ENCODE results near the gene BASP1.

Gene BASP1

GRCh38 chr5:17269201-17269600 lies 51.8 kb downstream of the BASP1 start:
- Histone ChIP-seq H3K9me3 (ENCODE audit: control insufficient read depth, insufficient read depth, low read length) (no peaks in the 10 kb centered on the region), H3K4me3 (ENCODE audit: low read length) (no peak overlapping the region), H3K36me3 (ENCODE audit: control insufficient read depth, insufficient read depth, low read length) (no peaks in the 10 kb centered on the region), H3K4me1 (ENCODE audit: control insufficient read depth, insufficient read depth, low read length) (no peaks in the 10 kb centered on the region), H3K27ac (ENCODE audit: low read length) (no peak overlapping the region), H3K27me3 (ENCODE audit: control insufficient read depth, insufficient read depth, low read length) (no peaks in the 10 kb centered on the region)
- DNase-seq (ENCODE audit: low read depth, low spot score) = no peak
- no CpG with 5 or more reads among the region's 6 CpGs for WGBS (ENCODE audit: insufficient coverage, insufficient read length)

- no peak for DNase-seq (ENCODE audit: low read depth, low spot score)
- Histone ChIP-seq H3K27me3 (ENCODE audit: control insufficient read depth, insufficient read depth, low read length) (no peaks in the 10 kb centered on the region), H3K9me3 (ENCODE audit: control insufficient read depth, insufficient read depth, low read length) (no peaks in the 10 kb centered on the region), H3K4me1 (ENCODE audit: control insufficient read depth, insufficient read depth, low read length) (no peaks in the 10 kb centered on the region), H3K36me3 (ENCODE audit: control insufficient read depth, insufficient read depth, low read length) (peaks cover 5% of the 10 kb centered on the region; the same call in 1 of the 2 replicates), H3K4me3 (ENCODE audit: low read length) (no peak overlapping the region), H3K27ac (ENCODE audit: low read length) (no peak overlapping the region)
- WGBS (ENCODE audit: insufficient coverage, insufficient read length) = no CpG with 5 or more reads among the region's 3 CpGs
Observed at GRCh38 chr5:17272111-17272510, 54.7 kb downstream of the BASP1 start.

GRCh38 chr5:17275289-17276158 lies 58.1 kb downstream of the BASP1 start:
- Histone ChIP-seq H3K9me3 (ENCODE audit: control insufficient read depth, insufficient read depth, low read length) (no peaks in the 10 kb centered on the region), H3K36me3 (ENCODE audit: control insufficient read depth, insufficient read depth, low read length) (peaks cover 5% of the 10 kb centered on the region; the same call in 1 of the 2 replicates), H3K27ac (ENCODE audit: low read length) (no peak overlapping the region), H3K4me3 (ENCODE audit: low read length) (no peak overlapping the region), H3K4me1 (ENCODE audit: control insufficient read depth, insufficient read depth, low read length) (no peaks in the 10 kb centered on the region), H3K27me3 (ENCODE audit: control insufficient read depth, insufficient read depth, low read length) (no peaks in the 10 kb centered on the region)
- DNase-seq (ENCODE audit: low read depth, low spot score) = no peak
- no CpG with 5 or more reads among the region's 57 CpGs for WGBS (ENCODE audit: insufficient coverage, insufficient read length)

- no peak overlapping the region for H3K27ac ChIP-seq (ENCODE audit: low read length)
- no CpG with 5 or more reads among the region's 3 CpGs for WGBS (ENCODE audit: insufficient coverage, insufficient read length)
- no peak for DNase-seq (ENCODE audit: low read depth, low spot score)
Observed at GRCh38 chr5:17276445-17276844, 59.0 kb downstream of the BASP1 start.

GRCh38 chr5:17277907-17278306 lies 60.5 kb downstream of the BASP1 start:
- no peaks in the 10 kb centered on the region; the same call in 1 of the 2 replicates for H3K4me1 ChIP-seq (ENCODE audit: control insufficient read depth, insufficient read depth, low read length)
- H3K9me3 ChIP-seq (ENCODE audit: control insufficient read depth, insufficient read depth, low read length) = no peaks in the 10 kb centered on the region
- H3K27ac ChIP-seq (ENCODE audit: low read length) = no peak overlapping the region
- WGBS (ENCODE audit: insufficient coverage, insufficient read length) = no CpG with 5 or more reads among the region's 5 CpGs
- H3K4me3 ChIP-seq (ENCODE audit: low read length) = no peak overlapping the region
- DNase-seq (ENCODE audit: low read depth, low spot score) = no peak
- no peaks in the 10 kb centered on the region for H3K27me3 ChIP-seq (ENCODE audit: control insufficient read depth, insufficient read depth, low read length)
- peaks cover 5% of the 10 kb centered on the region; the same call in 1 of the 2 replicates for H3K36me3 ChIP-seq (ENCODE audit: control insufficient read depth, insufficient read depth, low read length)

More at GRCh38 chr5:17276445-17276844, 59.0 kb downstream of the BASP1 start:
- no peaks in the 10 kb centered on the region for H3K9me3 ChIP-seq (ENCODE audit: control insufficient read depth, insufficient read depth, low read length)
- no peaks in the 10 kb centered on the region for H3K4me1 ChIP-seq (ENCODE audit: control insufficient read depth, insufficient read depth, low read length)
- H3K27me3 ChIP-seq (ENCODE audit: control insufficient read depth, insufficient read depth, low read length) = no peaks in the 10 kb centered on the region
- H3K36me3 ChIP-seq (ENCODE audit: control insufficient read depth, insufficient read depth, low read length) = peaks cover 5% of the 10 kb centered on the region; the same call in 1 of the 2 replicates
- no peak overlapping the region for H3K4me3 ChIP-seq (ENCODE audit: low read length)

DNA sequence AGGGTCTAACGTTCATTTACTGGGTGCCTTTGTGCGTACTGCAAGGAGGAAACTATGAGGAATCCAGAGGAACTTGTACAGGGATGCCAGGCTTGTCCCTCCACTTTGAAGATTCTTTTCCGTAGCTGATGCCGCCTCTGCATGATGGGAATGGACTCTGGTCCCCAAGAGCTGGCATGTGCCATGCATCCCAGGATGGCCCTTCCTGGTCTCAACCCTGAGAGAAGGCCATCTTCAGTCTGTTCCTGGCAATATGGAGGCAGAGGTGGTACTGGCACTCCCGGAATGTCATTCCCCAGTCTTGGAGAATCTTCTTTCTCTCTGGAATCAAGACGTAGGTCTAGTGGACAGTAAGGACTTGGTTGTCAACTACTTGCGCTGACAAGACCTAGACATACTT lies 61.5 kb downstream of the BASP1 start:
- no peaks in the 10 kb centered on the region for H3K9me3 ChIP-seq (ENCODE audit: control insufficient read depth, insufficient read depth, low read length)
- H3K4me1 ChIP-seq (ENCODE audit: control insufficient read depth, insufficient read depth, low read length) = no peaks in the 10 kb centered on the region; the same call in 1 of the 2 replicates
- no peaks in the 10 kb centered on the region for H3K27me3 ChIP-seq (ENCODE audit: control insufficient read depth, insufficient read depth, low read length)
- no peak overlapping the region for H3K4me3 ChIP-seq (ENCODE audit: low read length)
- H3K27ac ChIP-seq (ENCODE audit: low read length) = no peak overlapping the region
- peaks cover 5% of the 10 kb centered on the region; the same call in 1 of the 2 replicates for H3K36me3 ChIP-seq (ENCODE audit: control insufficient read depth, insufficient read depth, low read length)
- no peak for DNase-seq (ENCODE audit: low read depth, low spot score)
- no CpG with 5 or more reads among the region's 7 CpGs for WGBS (ENCODE audit: insufficient coverage, insufficient read length)

- Histone ChIP-seq H3K4me3 (ENCODE audit: low read length) (no peak overlapping the region), H3K27ac (ENCODE audit: low read length) (no peak overlapping the region), H3K4me1 (ENCODE audit: control insufficient read depth, insufficient read depth, low read length) (no peaks in the 10 kb centered on the region; the same call in 1 of the 2 replicates), H3K36me3 (ENCODE audit: control insufficient read depth, insufficient read depth, low read length) (peaks cover 5% of the 10 kb centered on the region; the same call in 1 of the 2 replicates), H3K27me3 (ENCODE audit: control insufficient read depth, insufficient read depth, low read length) (no peaks in the 10 kb centered on the region), H3K9me3 (ENCODE audit: control insufficient read depth, insufficient read depth, low read length) (no peaks in the 10 kb centered on the region)
- WGBS (ENCODE audit: insufficient coverage, insufficient read length) = no CpG with 5 or more reads among the region's 2 CpGs
- no peak for DNase-seq (ENCODE audit: low read depth, low spot score)
Observed at GRCh38 chr5:17279487-17279886, 62.1 kb downstream of the BASP1 start.

- H3K27me3 ChIP-seq (ENCODE audit: control insufficient read depth, insufficient read depth, low read length) = no peaks in the 10 kb centered on the region
- WGBS (ENCODE audit: insufficient coverage, insufficient read length) = no CpG with 5 or more reads among the region's 6 CpGs
- no peak for DNase-seq (ENCODE audit: low read depth, low spot score)
- no peak overlapping the region for H3K27ac ChIP-seq (ENCODE audit: low read length)
- no peaks in the 10 kb centered on the region; the same call in 1 of the 2 replicates for H3K4me1 ChIP-seq (ENCODE audit: control insufficient read depth, insufficient read depth, low read length)
- H3K9me3 ChIP-seq (ENCODE audit: control insufficient read depth, insufficient read depth, low read length) = no peaks in the 10 kb centered on the region
- no peak overlapping the region for H3K4me3 ChIP-seq (ENCODE audit: low read length)
- H3K36me3 ChIP-seq (ENCODE audit: control insufficient read depth, insufficient read depth, low read length) = no peaks in the 10 kb centered on the region
Observed at GRCh38 chr5:17282283-17283120, 65.1 kb downstream of the BASP1 start.

- no peaks in the 10 kb centered on the region for H3K27me3 ChIP-seq (ENCODE audit: control insufficient read depth, insufficient read depth, low read length)
- H3K27ac ChIP-seq (ENCODE audit: low read length) = no peak overlapping the region
- no peaks in the 10 kb centered on the region; the same call in 1 of the 2 replicates for H3K4me1 ChIP-seq (ENCODE audit: control insufficient read depth, insufficient read depth, low read length)
- WGBS (ENCODE audit: insufficient coverage, insufficient read length) = no CpG with 5 or more reads among the region's 2 CpGs
- DNase-seq (ENCODE audit: low read depth, low spot score) = no peak
- no peak overlapping the region for H3K4me3 ChIP-seq (ENCODE audit: low read length)
- H3K36me3 ChIP-seq (ENCODE audit: control insufficient read depth, insufficient read depth, low read length) = no peaks in the 10 kb centered on the region
- H3K9me3 ChIP-seq (ENCODE audit: control insufficient read depth, insufficient read depth, low read length) = no peaks in the 10 kb centered on the region
Observed at GRCh38 chr5:17283121-17283415, 65.6 kb downstream of the BASP1 start.

DNA sequence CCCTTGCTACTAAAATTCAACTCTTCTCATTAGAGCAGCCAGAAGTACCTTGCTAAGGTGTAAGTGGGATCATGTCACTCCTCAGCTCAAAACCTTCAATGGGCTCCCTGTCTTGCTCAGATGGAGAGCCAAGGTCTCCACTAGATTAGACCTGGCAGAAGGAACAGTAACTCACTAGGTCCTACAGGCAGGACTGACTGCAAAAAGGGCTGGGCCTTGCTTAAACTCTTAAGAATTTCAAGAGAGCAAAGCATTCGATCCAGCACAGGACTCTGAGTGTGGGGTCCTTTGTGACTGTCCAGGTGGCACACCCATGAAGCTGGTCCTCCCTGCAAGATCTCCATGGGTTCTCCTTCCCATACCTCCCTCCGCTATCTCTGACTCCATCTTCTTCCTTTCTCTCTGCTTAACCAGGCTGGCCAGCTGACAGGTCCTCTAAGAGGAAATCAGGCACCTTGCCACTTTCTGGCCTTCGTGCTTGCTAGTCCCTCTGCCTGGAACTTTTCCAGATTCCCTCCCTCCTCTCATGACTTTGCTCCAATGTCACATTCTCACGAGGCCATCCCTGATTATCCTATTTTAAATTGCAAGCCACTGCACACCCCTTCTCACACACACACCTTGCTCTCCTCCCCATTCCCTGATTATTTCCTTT lies 70.2 kb downstream of the BASP1 start:
- Histone ChIP-seq H3K27ac (ENCODE audit: low read length) (no peak overlapping the region), H3K36me3 (ENCODE audit: control insufficient read depth, insufficient read depth, low read length) (no peaks in the 10 kb centered on the region), H3K27me3 (ENCODE audit: control insufficient read depth, insufficient read depth, low read length) (no peaks in the 10 kb centered on the region), H3K9me3 (ENCODE audit: control insufficient read depth, insufficient read depth, low read length) (no peaks in the 10 kb centered on the region), H3K4me1 (ENCODE audit: control insufficient read depth, insufficient read depth, low read length) (no peaks in the 10 kb centered on the region; the same call in 1 of the 2 replicates), H3K4me3 (ENCODE audit: low read length) (no peak overlapping the region)
- DNase-seq (ENCODE audit: low read depth, low spot score) = no peak
- no CpG with 5 or more reads among the region's 4 CpGs for WGBS (ENCODE audit: insufficient coverage, insufficient read length)

All from iPS DF 6.9 (cell line).